ENCODE results near the gene SLIT3.

Gene SLIT3

DNA sequence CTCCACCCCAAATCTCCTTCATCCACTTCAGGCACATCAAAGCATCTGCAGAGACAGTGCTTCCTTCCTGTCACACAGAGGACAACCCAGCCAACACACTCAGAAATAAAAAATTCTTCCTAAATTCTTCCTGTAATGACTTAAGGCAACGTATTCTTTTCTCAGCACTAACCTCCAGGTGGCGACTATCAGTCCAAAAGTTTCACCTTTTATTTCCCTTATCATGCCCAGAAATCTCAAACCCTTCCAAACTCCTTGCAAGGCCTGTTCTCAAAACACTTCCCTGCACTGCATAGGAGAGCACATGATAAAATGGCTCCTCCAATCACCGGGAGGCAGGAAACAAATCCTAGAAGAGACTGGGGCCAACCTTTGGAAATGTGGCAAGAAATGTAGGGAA, 35.1 kb downstream of the SLIT3 start:
- no peak for DNase-seq (ENCODE audit: low spot score)

DNA sequence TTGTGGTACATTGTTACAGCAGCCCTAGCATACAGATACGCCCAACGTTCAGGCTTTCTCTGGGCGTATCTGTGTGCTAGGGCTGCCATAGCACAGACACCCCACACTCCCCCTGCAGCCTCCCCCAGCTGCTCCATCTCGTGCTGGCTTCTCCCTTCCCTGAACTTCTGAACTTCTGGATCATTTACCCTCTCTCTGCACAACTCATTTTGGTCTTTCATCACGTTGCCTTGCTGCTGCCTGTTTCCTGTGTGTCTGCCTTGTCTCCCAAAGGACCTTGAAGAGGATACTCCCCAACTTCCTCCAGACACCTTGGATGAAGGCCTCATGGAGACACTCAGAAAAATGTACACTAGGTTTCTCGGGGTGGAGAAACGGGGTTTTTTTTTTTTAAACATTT, 37.3 kb downstream of the SLIT3 start:
- no peak for DNase-seq (ENCODE audit: low spot score)

GRCh38 chr5:169260896-169261569, 39.9 kb downstream of the SLIT3 start:
- DNase-seq (ENCODE audit: low spot score) = no peak

- DNase-seq (ENCODE audit: low spot score) = no peak
Measured at GRCh38 chr5:169258372-169259000, 42.5 kb downstream of the SLIT3 start.

DNA sequence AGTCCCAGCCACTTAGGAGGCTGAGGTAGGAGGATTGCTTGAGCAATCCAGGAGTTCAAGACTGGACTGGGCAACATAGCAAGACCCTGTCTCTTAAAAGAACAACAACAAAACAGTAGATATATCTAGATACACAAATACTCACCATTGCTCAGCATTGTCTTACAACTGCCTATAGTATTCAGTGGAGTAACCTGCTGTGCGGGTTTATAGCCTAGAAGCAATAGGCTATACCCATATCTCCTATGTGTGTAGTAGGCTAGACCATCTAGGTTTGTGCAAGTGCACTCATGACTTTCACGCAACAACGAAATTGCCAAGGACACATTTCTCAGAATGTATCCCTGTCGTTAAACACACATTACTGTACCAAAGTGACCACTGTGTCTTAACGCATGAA, 44.7 kb downstream of the SLIT3 start:
- DNase-seq (ENCODE audit: low spot score) = no peak

- peak; percentile 65 for DNase-seq (ENCODE audit: low spot score)
Measured at GRCh38 chr5:169253071-169253470, 47.9 kb downstream of the SLIT3 start.

DNA sequence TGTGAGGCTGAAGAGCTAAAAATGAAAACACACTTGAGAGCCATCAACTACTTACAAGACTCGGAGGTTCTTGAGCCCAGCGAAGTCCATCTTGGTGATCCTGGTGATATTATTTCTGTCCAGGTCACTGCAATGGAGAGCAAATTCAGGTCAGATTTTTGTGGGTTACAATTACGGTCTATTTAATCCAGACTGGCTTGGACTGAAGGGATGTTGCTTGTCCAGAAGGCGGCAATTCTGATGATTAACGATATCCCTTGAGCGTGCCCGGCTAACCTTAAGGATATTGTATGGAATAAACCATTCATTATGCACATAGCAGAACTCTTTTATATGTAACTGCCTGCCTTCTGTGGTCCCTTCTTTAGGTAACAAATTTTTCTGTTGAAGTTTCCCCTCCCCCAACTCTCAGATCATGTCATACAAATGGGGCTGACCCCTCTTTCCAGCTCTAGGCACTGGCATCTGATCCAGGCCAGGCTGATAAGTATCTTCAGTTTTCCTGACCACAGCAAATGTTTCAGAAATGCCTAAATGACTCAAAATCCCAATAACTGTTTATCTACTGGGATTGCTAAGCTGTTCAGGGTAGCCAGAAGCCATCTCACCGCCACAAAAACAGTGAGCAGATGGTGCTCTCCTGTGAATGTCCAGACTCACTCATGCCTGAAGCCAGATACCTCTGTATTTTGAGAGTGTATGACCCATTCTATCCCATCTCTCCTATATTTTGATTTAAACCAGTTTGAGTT, 49.4 kb downstream of the SLIT3 start:
- peak; percentile 95 for DNase-seq (ENCODE audit: low spot score)

GRCh38 chr5:169250887-169251286, 50.1 kb downstream of the SLIT3 start:
- no peak for DNase-seq (ENCODE audit: low spot score)

GRCh38 chr5:169248996-169249395, 51.9 kb downstream of the SLIT3 start:
- DNase-seq (ENCODE audit: low spot score) = no peak

DNA sequence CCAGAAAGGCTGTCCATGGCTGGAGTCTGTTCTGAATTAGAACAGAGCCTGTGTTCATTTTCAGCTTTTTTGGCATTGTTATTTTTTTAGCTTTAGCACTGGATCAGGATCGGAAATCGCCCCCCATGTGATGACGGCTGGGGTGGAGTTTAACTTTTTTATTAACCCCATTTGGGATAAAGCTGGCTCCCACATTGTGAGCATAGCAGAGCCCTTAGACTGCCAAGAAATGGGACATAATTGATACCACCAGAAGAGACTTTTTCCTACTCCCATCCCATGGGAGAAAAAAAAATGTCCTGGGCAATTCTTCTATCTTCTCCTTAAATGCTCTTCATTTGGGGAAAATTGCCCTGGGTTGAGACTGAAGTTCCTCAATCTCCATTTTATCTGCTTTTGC, 52.4 kb downstream of the SLIT3 start:
- no peak for DNase-seq (ENCODE audit: low spot score)

DNA sequence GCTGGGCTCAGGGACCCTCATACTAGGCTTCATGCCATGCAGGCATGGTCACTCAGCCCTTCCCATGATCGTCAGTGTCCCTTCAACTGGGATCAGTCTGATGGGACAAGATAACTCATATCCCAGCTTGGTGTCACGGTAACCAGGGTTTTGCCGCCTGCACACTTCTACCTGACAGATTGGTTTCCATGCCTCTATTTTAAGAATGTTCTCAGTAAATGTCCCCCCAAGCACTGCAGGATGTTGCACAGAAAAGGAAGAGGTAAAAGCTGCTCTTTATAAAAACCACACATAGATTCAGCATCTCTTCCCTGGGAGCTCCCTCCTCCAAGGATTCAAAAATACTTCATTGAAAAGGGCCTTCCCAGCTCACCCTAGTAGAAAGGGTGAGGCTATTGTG, 56.1 kb downstream of the SLIT3 start:
- DNase-seq (ENCODE audit: low spot score) = peak; percentile 46

DNA sequence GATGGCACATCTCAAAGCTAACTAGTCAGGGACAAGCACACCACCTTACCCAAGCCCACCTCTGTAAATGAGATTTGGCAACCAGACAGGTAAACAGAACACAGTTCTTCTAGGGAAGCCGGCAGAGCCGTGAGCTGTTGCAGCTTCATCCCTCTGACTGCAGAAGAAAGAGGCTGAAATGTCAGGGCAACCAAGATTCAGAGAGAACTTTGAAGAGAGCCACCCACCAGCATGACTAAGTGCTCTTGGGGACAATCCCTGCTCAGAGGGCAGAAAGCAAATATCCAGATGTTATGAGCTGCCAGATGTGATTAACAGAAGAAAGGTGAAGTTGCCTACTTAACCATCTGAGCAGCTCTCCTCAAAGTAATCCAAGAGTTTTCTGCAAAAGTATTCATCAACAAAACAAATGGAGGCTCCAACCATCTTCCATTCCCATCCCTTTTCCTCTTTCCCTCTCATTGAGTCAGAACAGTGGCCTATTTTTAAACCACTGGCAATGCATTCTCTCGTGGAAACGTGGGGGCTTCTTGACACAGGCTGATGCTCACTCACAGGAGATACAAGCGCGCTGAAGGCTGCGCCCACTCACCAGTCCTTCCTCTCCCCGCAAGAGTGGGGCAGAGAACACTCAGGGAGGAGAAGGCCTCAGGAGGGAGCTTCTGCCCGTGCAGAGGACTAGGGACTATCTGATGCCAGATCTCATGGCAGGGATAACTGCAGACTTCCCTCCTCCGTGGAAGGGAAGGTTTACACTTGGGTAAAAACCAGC, 57.1 kb downstream of the SLIT3 start:
- DNase-seq (ENCODE audit: low spot score) = peak; percentile 36

GRCh38 chr5:169242849-169243186, 58.1 kb downstream of the SLIT3 start:
- DNase-seq (ENCODE audit: low spot score) = no peak

DNA sequence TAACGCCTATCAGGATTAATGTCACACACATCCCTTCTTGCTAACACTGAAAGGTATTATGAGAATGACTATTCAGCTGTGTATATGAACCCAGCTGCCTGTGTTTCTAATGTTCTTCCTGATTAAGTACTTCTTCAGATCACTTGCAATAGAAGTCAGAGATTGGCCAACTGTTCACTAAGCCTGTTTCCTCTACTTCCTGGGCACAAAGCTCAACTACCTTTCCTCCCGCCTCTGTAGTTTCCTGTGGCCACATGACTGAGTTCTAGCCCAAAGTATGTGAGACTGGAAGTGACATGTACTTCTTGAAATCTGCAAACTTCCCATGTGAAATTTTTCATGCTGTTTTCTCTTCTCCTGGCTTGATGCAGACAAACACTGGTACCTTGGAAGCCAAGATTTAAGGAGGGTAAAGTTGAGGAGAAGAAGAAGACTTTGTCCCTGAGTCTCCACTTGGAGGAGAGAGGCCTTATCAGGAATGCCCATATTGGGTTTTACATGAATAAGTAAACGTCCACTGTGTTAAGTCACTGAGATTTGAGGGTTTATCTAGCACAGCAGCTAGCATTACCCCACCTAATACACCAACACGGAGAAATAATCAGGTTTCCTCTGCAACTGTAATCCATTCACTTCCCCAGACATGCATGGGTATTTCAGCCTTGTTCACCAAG, 58.6 kb downstream of the SLIT3 start:
- no peak for DNase-seq (ENCODE audit: low spot score)

DNA sequence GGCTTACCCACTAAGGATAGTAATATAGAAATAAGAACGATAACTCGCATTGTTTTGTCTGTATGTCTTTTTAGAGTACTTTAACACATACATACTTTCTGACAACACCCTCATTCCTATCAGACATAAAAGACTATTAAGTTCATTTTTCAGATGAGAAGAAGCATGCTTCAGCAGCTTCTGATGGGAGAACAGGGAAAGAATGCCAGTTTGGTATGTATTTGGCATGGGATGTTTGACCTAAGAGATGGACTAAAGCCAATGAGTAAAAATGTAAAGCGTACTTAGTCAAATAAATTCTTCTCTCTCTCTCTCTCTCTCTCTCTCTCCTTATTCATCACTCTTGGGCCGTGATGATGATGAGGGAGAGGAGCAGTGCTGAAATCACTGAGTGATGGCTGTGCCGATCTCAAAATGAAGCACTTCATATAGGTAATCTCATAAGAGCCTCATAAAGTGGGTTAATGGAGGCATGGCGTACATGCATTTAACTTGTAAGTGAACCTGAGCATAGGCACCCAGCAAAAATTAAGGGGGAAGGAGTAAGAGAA, 71.5 kb downstream of the SLIT3 start:
- DNase-seq (ENCODE audit: low spot score) = no peak

GRCh38 chr5:169226895-169227294, 74.0 kb downstream of the SLIT3 start:
- no peak for DNase-seq (ENCODE audit: low spot score)

DNA sequence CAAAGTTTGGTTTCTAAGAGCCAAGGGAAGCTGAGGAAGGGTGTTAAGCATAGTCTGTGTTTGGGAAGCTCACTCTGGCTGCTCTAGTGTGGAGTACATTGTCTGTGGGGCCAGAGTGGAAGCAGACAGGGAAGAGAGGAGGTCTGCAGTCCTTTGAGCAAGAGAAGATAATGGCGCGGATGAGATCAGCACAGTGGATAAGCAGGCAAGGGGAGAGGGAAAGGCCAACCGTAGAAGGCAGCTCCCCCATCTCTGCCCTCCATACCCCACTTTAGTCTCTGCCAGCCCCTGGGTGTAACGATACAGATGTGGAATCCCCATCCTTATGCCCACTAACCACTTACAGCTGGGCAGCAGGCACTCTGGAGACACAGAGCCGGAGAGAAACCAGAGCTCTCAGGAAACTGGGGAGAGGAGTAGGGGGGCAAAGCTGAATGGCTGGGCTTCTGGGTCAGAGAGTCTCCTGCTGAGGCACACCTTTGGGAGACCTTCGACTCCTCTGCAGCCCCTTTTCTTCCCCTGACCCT, 75.0 kb downstream of the SLIT3 start:
- no peak for DNase-seq (ENCODE audit: low spot score)

- DNase-seq (ENCODE audit: low spot score) = peak; percentile 67
Measured at GRCh38 chr5:169223595-169223953, 77.4 kb downstream of the SLIT3 start.

GRCh38 chr5:169222934-169223594, 77.9 kb downstream of the SLIT3 start:
- DNase-seq (ENCODE audit: low spot score) = peak; percentile 69

- no peak for DNase-seq (ENCODE audit: low spot score)
Measured at GRCh38 chr5:169221519-169221918, 79.4 kb downstream of the SLIT3 start.

- no peak for DNase-seq (ENCODE audit: low spot score)
Measured at GRCh38 chr5:169219961-169220360, 81.0 kb downstream of the SLIT3 start.
